Adrenal gland (tissue), 5 donors: ENCODE data around the gene PPP5C.

Experiments used
- CTCF ChIP-seq, 6 experiments: fragments of 450-650 bp in 4 of 6; fragments of 200-600 bp in 2 of 6; sonication (generic) in 1 of 6; IDR thresholded peaks; 1 replicate in 5 of 6; 2 replicates in 1 of 6; pipeline versions ENCODE4 v1.5.1 to v1.8.0; 2016 to 2021; ENCODE audit warnings: antibody characterized with exemption in 6 of 6, mild to moderate bottlenecking in 2 of 6, moderate library complexity in 1 of 6
- POLR2A ChIP-seq, 2 donors: fragments of 450-650 bp; IDR thresholded peaks; one replicate each; pipeline ENCODE4 v1.6.1; 2017; ENCODE audit warnings: antibody characterized with exemption in 2 of 2, mild to moderate bottlenecking in 2 of 2, moderate library complexity in 1 of 2
- donor health status: DM: no; HTN: no; CAD: no.

DNA sequence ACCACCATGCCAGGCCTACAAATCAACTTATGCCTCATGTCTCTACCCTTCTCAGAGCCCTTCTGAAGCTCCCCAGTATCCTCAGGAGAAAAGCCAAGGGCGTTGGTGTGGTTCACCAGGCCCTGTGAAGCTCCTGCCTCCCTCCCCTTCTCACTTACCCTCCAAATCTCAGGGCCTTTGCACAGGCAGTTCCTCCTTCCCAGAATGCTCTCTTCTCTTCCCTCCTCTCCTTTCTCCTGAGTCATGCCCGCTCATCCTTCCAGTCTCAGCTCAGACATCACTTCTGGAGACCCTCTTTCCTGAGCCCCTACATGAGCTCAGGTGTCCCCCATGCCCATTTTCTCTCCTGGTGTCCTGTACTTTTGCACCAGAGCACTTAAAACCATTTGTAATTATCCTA is 29.5 kb upstream of the PPP5C start:
- no peak for TF ChIP-seq CTCF (IDR thresholded peaks at IDR 0.05)
- TF ChIP-seq POLR2A (IDR thresholded peaks at IDR 0.05): no peak
